ENCODE data around the gene ATG2A. TPM values are rescaled to one million over a fixed set of nuclear protein-coding genes. Genes with fewer than 3 reads are reported as not detected.

Gene ATG2A
- total RNA-seq, 1 experiment from 2014 or later = 28.8 TPM

DNA sequence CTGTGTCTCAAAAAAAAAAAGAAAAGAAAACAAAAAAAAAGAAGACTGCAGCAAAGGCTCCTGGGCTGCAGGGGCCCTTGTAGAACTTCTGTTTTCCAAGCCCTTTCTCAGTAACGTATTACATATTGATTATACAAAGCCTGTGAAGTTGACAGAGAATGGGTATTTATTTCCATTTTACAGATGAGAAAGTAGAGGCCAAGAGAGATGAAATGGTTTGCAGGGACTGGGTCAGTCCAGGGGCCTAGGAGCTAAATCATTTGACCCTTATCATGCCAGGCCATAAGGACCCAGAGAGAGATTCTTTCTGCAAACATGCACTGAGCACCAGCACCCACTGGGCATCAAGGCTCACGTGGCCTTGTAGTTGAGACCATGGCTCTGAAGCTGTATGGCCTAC is 11.9 kb upstream of the ATG2A start:
- no peak overlapping the region for H3K4me3 ChIP-seq (ENCODE audit: low read depth in 2 of 2, low read length in 2 of 2)
- H3K27ac ChIP-seq (ENCODE audit: low read length) = no peak overlapping the region
- TF ChIP-seq REST (IDR thresholded peaks at IDR 0.05; ENCODE audit: insufficient read depth in 1 of 2, low read depth in 2 of 2, low read length in 1 of 2) (no peak), SIN3A (IDR thresholded peaks at IDR 0.05; ENCODE audit: borderline replicate concordance, insufficient read depth, low read depth, low read length) (no peak), TCF7L2 (IDR thresholded peaks at IDR 0.05; ENCODE audit: low read depth, low read length) (no peak), CTCF (IDR thresholded peaks at IDR 0.05) (no peak), POLR2AphosphoS5 (IDR thresholded peaks at IDR 0.05; ENCODE audit: low read depth, low read length) (no peak)
- no peak for ATAC-seq
- intact Hi-C loops (cut with micrococcal nuclease; ENCODE audit: unreplicated experiment) (no loop called here), in situ Hi-C loops (cut with HindIII; ENCODE audit: low pct_unique_long_range_greater_than_20kb, low sequenced_read_pairs) (no loop called here)
- DNase-seq (ENCODE audit: low read depth, low spot score) = no peak
- peaks cover 6% of the 10 kb centered on the region; the same call in 1 of the 2 replicates for H3K4me1 ChIP-seq (ENCODE audit: control insufficient read depth, insufficient read depth, low read length)
- H3K9me3 ChIP-seq (ENCODE audit: control insufficient read depth, insufficient read depth, low read depth, low read length) = no peaks in the 10 kb centered on the region
- ChIA-PET POLR2A (no interaction called here), CTCF (no interaction called here)
- no peaks in the 10 kb centered on the region for H3K27me3 ChIP-seq (ENCODE audit: control insufficient read depth, insufficient read depth, low read length)
- no TSS peak for BruUV-seq (replicated peaks)
- H3K36me3 ChIP-seq (ENCODE audit: control insufficient read depth, insufficient read depth, low read length) = no peaks in the 10 kb centered on the region; the same call in 1 of the 2 replicates

- no peak overlapping the region for H3K4me3 ChIP-seq (ENCODE audit: low read depth in 2 of 2, low read length in 2 of 2)
- H3K27me3 ChIP-seq (ENCODE audit: control insufficient read depth, insufficient read depth, low read length) = no peaks in the 10 kb centered on the region
- in situ Hi-C loops (cut with HindIII; ENCODE audit: low pct_unique_long_range_greater_than_20kb, low sequenced_read_pairs) = no loop called here
- H3K9me3 ChIP-seq (ENCODE audit: control insufficient read depth, insufficient read depth, low read depth, low read length) = no peaks in the 10 kb centered on the region
- ATAC-seq (no peak), DNase-seq (ENCODE audit: low read depth, low spot score) (no peak)
- intact Hi-C loops (cut with micrococcal nuclease; ENCODE audit: unreplicated experiment) = no loop called here
- H3K36me3 ChIP-seq (ENCODE audit: control insufficient read depth, insufficient read depth, low read length) = no peaks in the 10 kb centered on the region; the same call in 1 of the 2 replicates
- BruUV-seq (replicated peaks) = no TSS peak
- POLR2A ChIA-PET = interaction anchor here (0.5 kb wide), 1 partner anchor 58 kb away, joined by 7 read pairs; no protein-coding TSS in a partner anchor
- no peak overlapping the region for H3K27ac ChIP-seq (ENCODE audit: low read length)
- peaks cover 8% of the 10 kb centered on the region; the same call in 1 of the 2 replicates for H3K4me1 ChIP-seq (ENCODE audit: control insufficient read depth, insufficient read depth, low read length)
- CTCF ChIA-PET = no interaction called here
- TF ChIP-seq REST (IDR thresholded peaks at IDR 0.05; ENCODE audit: insufficient read depth in 1 of 2, low read depth in 2 of 2, low read length in 1 of 2) = no peak
- TF ChIP-seq SIN3A (IDR thresholded peaks at IDR 0.05; ENCODE audit: borderline replicate concordance, insufficient read depth, low read depth, low read length) = no peak
- TF ChIP-seq POLR2AphosphoS5 (IDR thresholded peaks at IDR 0.05; ENCODE audit: low read depth, low read length) = no peak
- TF ChIP-seq TCF7L2 (IDR thresholded peaks at IDR 0.05; ENCODE audit: low read depth, low read length) = no peak
These were observed 9.7 kb upstream of the ATG2A start for GRCh38 chr11:64926689-64927088.

All from Panc1 (cell line).